ENCODE data around the gene ZNF777. TPM values are rescaled to one million over a fixed set of nuclear protein-coding genes. Genes with fewer than 3 reads are reported as not detected.
"Not testable (repeated sequence)": the region's sequence is repeated elsewhere in the genome, so short reads cannot be mapped to it uniquely, and the experiment has no call there.

The ZNF777 gene
- total and polyA plus RNA-seq, 8 donors, result 9.3 to 14.0 (median 11.9) TPM

- TF ChIP-seq CTCF (IDR thresholded peaks at IDR 0.05), result no peak
- no peak overlapping the region for H3K4me3 ChIP-seq
- ATAC-seq (no peak), DNase-seq (no peak)
- peaks cover 0 to 8% of the 10 kb centered on the region in 2 donors for H3K4me1 ChIP-seq
- H3K36me3 ChIP-seq, result peaks cover 0 to 69% of the 10 kb centered on the region in 2 donors
- intact Hi-C loops (cut with DNase I), result no loop called here
- H3K27me3 ChIP-seq, result peaks cover 0 to 1% of the 10 kb centered on the region in 2 donors
- no peak overlapping the region for H3K27ac ChIP-seq
- no peaks in the 10 kb centered on the region for H3K9me3 ChIP-seq
Observed at GRCh38 chr7:149454006-149454405, 6.9 kb downstream of the ZNF777 start.

- no peak for ATAC-seq
- TF ChIP-seq CTCF (IDR thresholded peaks at IDR 0.05), result no peak
- Histone ChIP-seq H3K36me3 (peaks cover 0 to 86% of the 10 kb centered on the region in 2 donors), H3K27me3 (no peaks in the 10 kb centered on the region), H3K9me3 (no peaks in the 10 kb centered on the region), H3K27ac (no peak overlapping the region), H3K4me1 (no peaks in the 10 kb centered on the region), H3K4me3 (no peak overlapping the region)
- no peak for DNase-seq
- intact Hi-C loops (cut with DNase I), result no loop called here
Observed at GRCh38 chr7:149450821-149451220, 10.0 kb downstream of the ZNF777 start.

GRCh38 chr7:149449897-149450296 lies 11.0 kb downstream of the ZNF777 start:
- H3K36me3 ChIP-seq, result peaks cover 0 to 86% of the 10 kb centered on the region in 2 donors
- no peak for TF ChIP-seq CTCF (IDR thresholded peaks at IDR 0.05)

GRCh38 chr7:149448961-149449360 lies 11.9 kb downstream of the ZNF777 start:
- DNase-seq, result no peak
- Histone ChIP-seq H3K9me3 (no peaks in the 10 kb centered on the region), H3K36me3 (peaks cover 0 to 76% of the 10 kb centered on the region in 2 donors), H3K27me3 (no peaks in the 10 kb centered on the region), H3K4me1 (no peaks in the 10 kb centered on the region), H3K27ac (no peak overlapping the region), H3K4me3 (no peak overlapping the region)
- ATAC-seq, result no peak
- no peak for TF ChIP-seq CTCF (IDR thresholded peaks at IDR 0.05)
- intact Hi-C loops (cut with DNase I), result no loop called here

More at GRCh38 chr7:149449897-149450296, 11.0 kb downstream of the ZNF777 start:
- Histone ChIP-seq H3K4me1 (no peaks in the 10 kb centered on the region), H3K4me3 (no peak overlapping the region), H3K27me3 (no peaks in the 10 kb centered on the region), H3K27ac (no peak overlapping the region), H3K9me3 (no peaks in the 10 kb centered on the region)
- intact Hi-C loops (cut with DNase I), result no loop called here
- no peak for DNase-seq
- no peak for ATAC-seq

GRCh38 chr7:149446026-149446425 lies 14.8 kb downstream of the ZNF777 start:
- ATAC-seq; H3K27ac ChIP-seq; intact Hi-C loops (cut with DNase I); H3K9me3 ChIP-seq; DNase-seq; H3K4me3 ChIP-seq; H3K27me3 ChIP-seq; H3K4me1 ChIP-seq: not testable (repeated sequence)
- H3K36me3 ChIP-seq, result peaks cover 0 to 58% of the 10 kb centered on the region in 2 donors

- Histone ChIP-seq H3K27ac (no peak overlapping the region), H3K4me1 (no peaks in the 10 kb centered on the region), H3K9me3 (no peaks in the 10 kb centered on the region), H3K27me3 (no peaks in the 10 kb centered on the region), H3K4me3 (no peak overlapping the region), H3K36me3 (peaks cover 0 to 40% of the 10 kb centered on the region in 2 donors)
- ATAC-seq (no peak), DNase-seq (no peak)
- TF ChIP-seq CTCF (IDR thresholded peaks at IDR 0.05), result no peak
- intact Hi-C loops (cut with DNase I), result no loop called here
Observed at GRCh38 chr7:149444287-149444686, 16.6 kb downstream of the ZNF777 start.

All from left lung (tissue), 10 donors.